K562 (cell line): Measurements from ENCODE around the gene PODXL. TPM values are rescaled to one million over a fixed set of nuclear protein-coding genes. Genes with fewer than 3 reads are reported as not detected.

ENCODE experiments used
- ATAC-seq: fragments of 200-7000 bp; cut with Tn5 transposase; 3 replicates; pipeline ENCODE4 v1.9.1; 2020; ENCODE audit warnings: moderate library complexity
- BruUV-seq: library from RNA; stranded (reverse); fragments of 400-500 nt; replicated peaks from 2 replicates; lab custom pipeline; 2021; lab: Mats Ljungman, UMichigan
- CTCF ChIA-PET: fragments of 300-600 bp; formaldehyde crosslinking; extraction: SDS; loops from one replicate; lab custom pipeline; 2021; ENCODE audit warnings: low intra/inter-chr PET ratio; lab: Yijun Ruan, JAX
- POLR2A ChIA-PET: fragments of 300-600, 350-650 bp; sonication (Branson Sonifier 250); formaldehyde crosslinking; extraction: SDS; loops from one replicate; lab custom pipeline; 2021; ENCODE audit warnings: antibody characterized with exemption, inconsistent platforms; lab: Yijun Ruan, JAX
- DNase-seq, 4 experiments: peaks; one replicate each; pipeline versions ENCODE4 v3.0.0 to v3.0.0-alpha.2; 2011 to 2018; ENCODE audit warnings: low spot score in 3 of 4, mixed read lengths in 3 of 4; ENCODE audit errors: extremely low read depth in 1 of 4
- FAIRE-seq: peaks from 2 replicates; lab custom pipeline; 2011; peaks lifted over from hg19 to GRCh38; lab: Jason Lieb, UNC
- H2AFZ ChIP-seq: 2 replicates; pipeline ENCODE4 v1.6.0; 2011; ENCODE audit warnings: low read depth, low read length, control low read depth, inconsistent platforms
- H3K27ac ChIP-seq: fragments of 200-600 bp; 3 replicates; pipeline ENCODE4 v1.8.0; 2011; ENCODE audit warnings: low read depth, mild to moderate bottlenecking, control low read depth, inconsistent platforms, low read length, moderate library complexity, mixed read lengths; ENCODE audit errors: extremely low read depth
- H3K27me3 ChIP-seq, 2 experiments: fragments of 300-600 bp in 1 of 2; 2 replicates in 1 of 2; 3 replicates in 1 of 2; pipeline versions ENCODE4 v1.6.0 to v1.8.0; 2011; ENCODE audit warnings: inconsistent platforms in 2 of 2, low read length in 2 of 2, mild to moderate bottlenecking in 1 of 2, mixed read lengths in 1 of 2, moderate library complexity in 1 of 2; ENCODE audit not compliant: control insufficient read depth in 2 of 2, insufficient read depth in 2 of 2
- H3K36me3 ChIP-seq: fragments of 300-600 bp; 3 replicates; pipeline ENCODE4 v1.8.0; 2011; ENCODE audit warnings: mild to moderate bottlenecking, low read length, inconsistent platforms; ENCODE audit not compliant: control insufficient read depth, insufficient read depth
- H3K4me1 ChIP-seq, 2 experiments: fragments of 200-600 bp in 1 of 2; replicated peaks in 1 of 2; 2 replicates in 1 of 2; 3 replicates in 1 of 2; pipeline versions ENCODE4 v1.5.1 to v1.8.0; 2011; ENCODE audit warnings: inconsistent platforms in 2 of 2, low read length in 2 of 2, mild to moderate bottlenecking in 1 of 2, mixed read lengths in 1 of 2, moderate library complexity in 1 of 2; ENCODE audit not compliant: control insufficient read depth in 2 of 2, insufficient read depth in 2 of 2
- H3K4me2 ChIP-seq: 2 replicates; pipeline ENCODE4 v1.6.1; 2011; ENCODE audit warnings: low read length, control low read depth, inconsistent platforms, mixed read lengths; ENCODE audit not compliant: insufficient read depth
- H3K4me3 ChIP-seq: fragments of 200-600 bp; sonication (generic), shearing (Covaris generic); 2 replicates; pipeline ENCODE4 v1.5.1; 2016; ENCODE audit warnings: control low read depth, inconsistent platforms
- H3K79me2 ChIP-seq: fragments of 200-600 bp; 3 replicates; pipeline ENCODE4 v1.8.0; 2011; ENCODE audit warnings: low read length, inconsistent platforms; ENCODE audit not compliant: control insufficient read depth, insufficient read depth
- H3K9ac ChIP-seq, 2 experiments: 2 replicates each; pipeline versions ENCODE4 v1.6.0 to v1.6.1; 2011; ENCODE audit warnings: low read depth in 2 of 2, low read length in 2 of 2, control low read depth in 1 of 2, inconsistent platforms in 1 of 2, mild to moderate bottlenecking in 1 of 2, mixed read lengths in 1 of 2; ENCODE audit not compliant: insufficient read depth in 1 of 2
- H3K9me1 ChIP-seq: one replicate; pipeline ENCODE4 v1.6.0; 2011; ENCODE audit warnings: inconsistent platforms, mild to moderate bottlenecking, low read length, moderate library complexity; ENCODE audit not compliant: control insufficient read depth, insufficient read depth
- H3K9me3 ChIP-seq: replicated peaks from 2 replicates; pipeline ENCODE4 v1.5.1; 2011; ENCODE audit warnings: low read depth, low read length, inconsistent platforms; ENCODE audit not compliant: control insufficient read depth, insufficient read depth
- H4K20me1 ChIP-seq: replicated peaks from 2 replicates; pipeline ENCODE4 v1.6.1; 2011; ENCODE audit warnings: low read length, inconsistent platforms, mixed read lengths; ENCODE audit not compliant: control insufficient read depth, insufficient read depth
- ARID3A ChIP-seq: IDR thresholded peaks from 2 replicates; pipeline ENCODE4 v1.6.1; 2012; ENCODE audit warnings: low read depth, low read length, improper control_type of control experiment, borderline replicate concordance
- IRF9 ChIP-seq: fragments of 450-650 bp; IDR thresholded peaks from 2 replicates; pipeline ENCODE4 v1.6.1; 2016; ENCODE audit warnings: missing biosample characterization, missing genetic modification characterization
- PRMT5 ChIP-seq: sonication (generic); formaldehyde crosslinking; IDR thresholded peaks from 2 replicates; pipeline ENCODE4 v1.5.0; 2020; ENCODE audit warnings: missing genetic modification reagents
- SMARCA5 ChIP-seq: fragments of 450-650 bp; IDR thresholded peaks from 2 replicates; pipeline ENCODE4 v1.6.1; 2016
- TOE1 ChIP-seq, 2 experiments: fragments of 450-650 bp in 1 of 2; sonication (generic) in 1 of 2; formaldehyde crosslinking in 1 of 2; IDR thresholded peaks; 2 replicates each; pipeline versions ENCODE4 v1.7.1 to v1.8.0; 2016 to 2022; ENCODE audit warnings: borderline replicate concordance in 2 of 2, mild to moderate bottlenecking in 2 of 2, antibody characterized with exemption in 1 of 2, inconsistent platforms in 1 of 2, low read depth in 1 of 2, missing genetic modification reagents in 1 of 2, moderate library complexity in 1 of 2
- YY1 ChIP-seq, 3 experiments: IDR thresholded peaks; 2 replicates each; pipeline ENCODE4 v1.6.1; 2011; ENCODE audit warnings: low read length in 2 of 3, mild to moderate bottlenecking in 2 of 3, moderate library complexity in 2 of 3, borderline replicate concordance in 1 of 3, control low read depth in 1 of 3, low read depth in 1 of 3; ENCODE audit not compliant: insufficient read depth in 3 of 3, insufficient replicate concordance in 2 of 3, control insufficient read depth in 1 of 3, insufficient read length in 1 of 3; ENCODE audit errors: extremely low read depth in 1 of 3
- ZFX ChIP-seq: sonication (generic); formaldehyde crosslinking; IDR thresholded peaks from 2 replicates; pipeline ENCODE4 v1.8.0; 2022; ENCODE audit warnings: mild to moderate bottlenecking, missing genetic modification reagents, moderate library complexity
- ZNF212 ChIP-seq: fragments of 450-650 bp; formaldehyde crosslinking; IDR thresholded peaks from 2 replicates; pipeline ENCODE4 v1.4.0; 2020; ENCODE audit warnings: mild to moderate bottlenecking
- WGBS: fragments of 100-300 bp; shearing (Covaris generic); methylation state at CpG from one replicate; pipeline ENCODE4 v1.1.6; 2016; ENCODE audit warnings: low coverage, mixed read lengths; ENCODE audit not compliant: insufficient coverage; ENCODE audit errors: missing lambda C conversion rate; 5-methylcytosine and 5-hydroxymethylcytosine counted together
- in situ Hi-C: fragments of 300-500 bp; cut with MboI; formaldehyde crosslinking; loops from 4 replicates; pipeline ENCODE4 v1.15.0; 2018; ENCODE audit warnings: inconsistent platforms, mixed read lengths
- intact Hi-C: fragments of 100-400 bp; cut with micrococcal nuclease; formaldehyde crosslinking; loops from 2 replicates; pipeline ENCODE4 v1.14.2; 2022
- polyA plus RNA-seq, 8 experiments: library from polyadenylated mRNA; depleted of rRNA in 4 of 8; stranded (reverse) in 5 of 8; unstranded in 3 of 8; fragments of >200 nt; fragmentation: Nextera tagmentation in 2 of 8; fragmentation: Illumina TruSeq in 1 of 8; extraction: Ambion mirVana in 2 of 8; extraction: Trizol in 1 of 8; gene quantifications; 2 replicates each; pipeline versions ENCODE4 v1.2.1 to v1.2.3, GENCODE V29; 2011 to 2014; ENCODE audit warnings: inconsistent platforms in 1 of 8, missing spikeins in 1 of 8
- total RNA-seq, 7 experiments: library from RNA; depleted of rRNA in 6 of 7; stranded (reverse); fragments of >200 nt in 6 of 7; fragmentation: Illumina TruSeq in 2 of 7; extraction: Trizol in 2 of 7; gene quantifications; 2 replicates each; pipeline versions ENCODE4 v1.2.1 to v1.2.3, GENCODE V29; 2011 to 2021; ENCODE audit warnings: low replicate concordance in 1 of 7
- TF ChIP-seq, protein P1 (sequence below): fragments of 250-450 bp; sonication (Bioruptor Pico); IDR thresholded peaks from 2 replicates; pipeline ENCODE4 v1.8.0; 2021; ENCODE audit warnings: mild to moderate bottlenecking, moderate library complexity
- TF ChIP-seq, protein P2 (sequence below): fragments of 450-650 bp; IDR thresholded peaks from 2 replicates; pipeline ENCODE4 v1.7.1; 2018; ENCODE audit warnings: mild to moderate bottlenecking, low read depth; ENCODE audit not compliant: partially characterized antibody
- TF ChIP-seq, protein P3 (sequence below): fragments of 250-450 bp; sonication (Bioruptor Pico); IDR thresholded peaks from 2 replicates; pipeline ENCODE4 v1.8.0; 2021; ENCODE audit warnings: moderate library complexity, mild to moderate bottlenecking, inconsistent platforms

Gene PODXL
- total and polyA plus RNA-seq, 9 of the 15 experiments (the other 6 are each of a cell fraction or from before 2014, with no cell fraction given), result 0.01 to 0.73 (median 0.07) TPM

GRCh38 chr7:131604841-131605279 lies 48.4 kb upstream of the PODXL start:
- no peak overlapping the region for H3K9ac ChIP-seq
- TF ChIP-seq TOE1 (IDR thresholded peaks at IDR 0.05; ENCODE audit: borderline replicate concordance), result no peak
- no peak for TF ChIP-seq TOE1 (CRISPR knock-in tag; IDR thresholded peaks at IDR 0.05; ENCODE audit: borderline replicate concordance, low read depth)
- TF ChIP-seq, protein P1, sequence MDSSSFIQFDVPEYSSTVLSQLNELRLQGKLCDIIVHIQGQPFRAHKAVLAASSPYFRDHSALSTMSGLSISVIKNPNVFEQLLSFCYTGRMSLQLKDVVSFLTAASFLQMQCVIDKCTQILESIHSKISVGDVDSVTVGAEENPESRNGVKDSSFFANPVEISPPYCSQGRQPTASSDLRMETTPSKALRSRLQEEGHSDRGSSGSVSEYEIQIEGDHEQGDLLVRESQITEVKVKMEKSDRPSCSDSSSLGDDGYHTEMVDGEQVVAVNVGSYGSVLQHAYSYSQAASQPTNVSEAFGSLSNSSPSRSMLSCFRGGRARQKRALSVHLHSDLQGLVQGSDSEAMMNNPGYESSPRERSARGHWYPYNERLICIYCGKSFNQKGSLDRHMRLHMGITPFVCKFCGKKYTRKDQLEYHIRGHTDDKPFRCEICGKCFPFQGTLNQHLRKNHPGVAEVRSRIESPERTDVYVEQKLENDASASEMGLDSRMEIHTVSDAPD (CRISPR knock-in tag), result no peak
- TF ChIP-seq ARID3A, result no peak
- TF ChIP-seq YY1 (IDR thresholded peaks at IDR 0.05; ENCODE audit: borderline replicate concordance in 1 of 3, control insufficient read depth in 1 of 3, extremely low read depth in 1 of 3, insufficient read depth in 3 of 3, insufficient read length in 1 of 3, insufficient replicate concordance in 2 of 3, low read depth in 1 of 3, low read length in 2 of 3), result no peak
- no peak for TF ChIP-seq ZNF212 (CRISPR knock-in tag)
- TF ChIP-seq IRF9 (tag), result no peak
- TF ChIP-seq, protein P2, sequence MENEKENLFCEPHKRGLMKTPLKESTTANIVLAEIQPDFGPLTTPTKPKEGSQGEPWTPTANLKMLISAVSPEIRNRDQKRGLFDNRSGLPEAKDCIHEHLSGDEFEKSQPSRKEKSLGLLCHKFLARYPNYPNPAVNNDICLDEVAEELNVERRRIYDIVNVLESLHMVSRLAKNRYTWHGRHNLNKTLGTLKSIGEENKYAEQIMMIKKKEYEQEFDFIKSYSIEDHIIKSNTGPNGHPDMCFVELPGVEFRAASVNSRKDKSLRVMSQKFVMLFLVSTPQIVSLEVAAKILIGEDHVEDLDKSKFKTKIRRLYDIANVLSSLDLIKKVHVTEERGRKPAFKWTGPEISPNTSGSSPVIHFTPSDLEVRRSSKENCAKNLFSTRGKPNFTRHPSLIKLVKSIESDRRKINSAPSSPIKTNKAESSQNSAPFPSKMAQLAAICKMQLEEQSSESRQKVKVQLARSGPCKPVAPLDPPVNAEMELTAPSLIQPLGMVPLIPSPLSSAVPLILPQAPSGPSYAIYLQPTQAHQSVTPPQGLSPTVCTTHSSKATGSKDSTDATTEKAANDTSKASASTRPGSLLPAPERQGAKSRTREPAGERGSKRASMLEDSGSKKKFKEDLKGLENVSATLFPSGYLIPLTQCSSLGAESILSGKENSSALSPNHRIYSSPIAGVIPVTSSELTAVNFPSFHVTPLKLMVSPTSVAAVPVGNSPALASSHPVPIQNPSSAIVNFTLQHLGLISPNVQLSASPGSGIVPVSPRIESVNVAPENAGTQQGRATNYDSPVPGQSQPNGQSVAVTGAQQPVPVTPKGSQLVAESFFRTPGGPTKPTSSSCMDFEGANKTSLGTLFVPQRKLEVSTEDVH, result no peak
- TF ChIP-seq PRMT5 (CRISPR knock-in tag), result no peak
- TF ChIP-seq, protein P3, sequence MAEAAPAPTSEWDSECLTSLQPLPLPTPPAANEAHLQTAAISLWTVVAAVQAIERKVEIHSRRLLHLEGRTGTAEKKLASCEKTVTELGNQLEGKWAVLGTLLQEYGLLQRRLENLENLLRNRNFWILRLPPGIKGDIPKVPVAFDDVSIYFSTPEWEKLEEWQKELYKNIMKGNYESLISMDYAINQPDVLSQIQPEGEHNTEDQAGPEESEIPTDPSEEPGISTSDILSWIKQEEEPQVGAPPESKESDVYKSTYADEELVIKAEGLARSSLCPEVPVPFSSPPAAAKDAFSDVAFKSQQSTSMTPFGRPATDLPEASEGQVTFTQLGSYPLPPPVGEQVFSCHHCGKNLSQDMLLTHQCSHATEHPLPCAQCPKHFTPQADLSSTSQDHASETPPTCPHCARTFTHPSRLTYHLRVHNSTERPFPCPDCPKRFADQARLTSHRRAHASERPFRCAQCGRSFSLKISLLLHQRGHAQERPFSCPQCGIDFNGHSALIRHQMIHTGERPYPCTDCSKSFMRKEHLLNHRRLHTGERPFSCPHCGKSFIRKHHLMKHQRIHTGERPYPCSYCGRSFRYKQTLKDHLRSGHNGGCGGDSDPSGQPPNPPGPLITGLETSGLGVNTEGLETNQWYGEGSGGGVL (CRISPR knock-in tag), result no peak
- TF ChIP-seq SMARCA5, result no peak
- TF ChIP-seq ZFX (CRISPR knock-in tag), result no peak

More at GRCh38 chr7:131604841-131605279, 48.4 kb upstream of the PODXL start:
- DNase-seq, result no peak
- no peak for FAIRE-seq
- in situ Hi-C loops (no loop called here), intact Hi-C loops (no loop called here)
- Histone ChIP-seq H3K4me2 (no peak overlapping the region), H3K36me3 (no peaks in the 10 kb centered on the region), H3K27ac (no peak overlapping the region), H3K79me2 (no peaks in the 10 kb centered on the region), H3K4me1 (peaks cover 4 to 5% of the 10 kb centered on the region in 2 experiments; a peak in 2 of 5 replicates), H2AFZ (no peak overlapping the region), H4K20me1 (peaks cover 32% of the 10 kb centered on the region), H3K9me1 (no peaks in the 10 kb centered on the region), H3K9me3 (no peaks in the 10 kb centered on the region), H3K27me3 (peaks cover 60 to 79% of the 10 kb centered on the region in 2 experiments), H3K4me3 (no peak overlapping the region)
- ChIA-PET POLR2A (interaction anchor here (0.7 kb wide), 1 partner anchor 85 kb away, joined by 3 read pairs; no protein-coding TSS in a partner anchor), CTCF (no interaction called here)
- BruUV-seq, result no TSS peak
- 3% methylated on average over 7 of the region's 7 CpGs for WGBS
- ATAC-seq, result no peak
